GM12878 (cell line): ENCODE measurements around the gene ZNF283. TPM values are rescaled to one million over a fixed set of nuclear protein-coding genes. Genes with fewer than 3 reads are reported as not detected.

ENCODE experiments used
- ATAC-seq: fragments of 200-7000 bp; cut with Tn5 transposase; 3 replicates; pipeline ENCODE4 v1.9.1; 2020; ENCODE audit warnings: mild to moderate bottlenecking, moderate library complexity
- BruUV-seq: library from RNA; stranded (reverse); fragments of 400-500 nt; replicated peaks from 2 replicates; lab custom pipeline; 2021; lab: Mats Ljungman, UMichigan
- CTCF ChIA-PET: fragments of 300-600 bp; sonication (Branson Sonifier 250); formaldehyde crosslinking; extraction: SDS; loops from one replicate; lab custom pipeline; 2021; ENCODE audit warnings: inconsistent platforms; lab: Yijun Ruan, JAX
- POLR2A ChIA-PET: fragments of 350-600 bp; formaldehyde crosslinking; extraction: SDS; loops from one replicate; lab custom pipeline; 2021; ENCODE audit warnings: inconsistent platforms; lab: Charles Lee
- RAD21 ChIA-PET: fragments of 300-600 bp; sonication (Branson Sonifier 250); formaldehyde crosslinking; loops from one replicate; lab custom pipeline; 2023; ENCODE audit warnings: antibody characterized with exemption; ENCODE audit not compliant: unreplicated experiment; lab: Charles Lee
- SMC1A ChIA-PET: fragments of 300-600 bp; sonication (Branson Sonifier 250); formaldehyde crosslinking; loops from one replicate; lab custom pipeline; 2023; ENCODE audit not compliant: unreplicated experiment, uncharacterized antibody; lab: Charles Lee
- DNase-seq: peaks from one replicate; pipeline ENCODE4 v3.0.0-alpha.2; 2011; ENCODE audit warnings: low read depth, low spot score
- FAIRE-seq: peaks from 3 replicates; lab custom pipeline; 2011; peaks lifted over from hg19 to GRCh38; lab: Jason Lieb, UNC
- H2AFZ ChIP-seq: 2 replicates; pipeline ENCODE4 v1.6.0; 2011; ENCODE audit warnings: low read depth, low read length, control low read depth; ENCODE audit not compliant: control insufficient read depth
- H3K27ac ChIP-seq: 2 replicates; pipeline ENCODE4 v1.5.1; 2011; ENCODE audit warnings: control low read depth; ENCODE audit not compliant: control insufficient read depth, insufficient read depth
- H3K27me3 ChIP-seq, 2 experiments: replicated peaks in 1 of 2; 2 replicates each; pipeline versions ENCODE4 v1.6.0 to v1.6.1; 2011; ENCODE audit warnings: low read length in 1 of 2; ENCODE audit not compliant: control insufficient read depth in 2 of 2, insufficient read depth in 2 of 2
- H3K36me3 ChIP-seq, 2 experiments: 2 replicates each; pipeline ENCODE4 v1.5.1; 2011; ENCODE audit warnings: low read length in 1 of 2; ENCODE audit not compliant: control insufficient read depth in 2 of 2, insufficient read depth in 2 of 2
- H3K4me1 ChIP-seq: 2 replicates; pipeline ENCODE4 v1.6.1; 2011; ENCODE audit warnings: mild to moderate bottlenecking, low read length, moderate library complexity, mixed read lengths; ENCODE audit not compliant: control insufficient read depth, insufficient read depth
- H3K4me2 ChIP-seq: 2 replicates; pipeline ENCODE4 v1.6.0; 2011; ENCODE audit warnings: control low read depth; ENCODE audit not compliant: control insufficient read depth, insufficient read depth
- H3K4me3 ChIP-seq: fragments of 200-600 bp; sonication (generic); 2 replicates; pipeline ENCODE4 v1.5.1; 2016
- H3K79me2 ChIP-seq: 2 replicates; pipeline ENCODE4 v1.6.0; 2011; ENCODE audit warnings: low read length; ENCODE audit not compliant: control insufficient read depth, insufficient read depth
- H3K9ac ChIP-seq: 2 replicates; pipeline ENCODE4 v1.8.0; 2011; ENCODE audit warnings: low read length, control low read depth, mixed read lengths; ENCODE audit not compliant: control insufficient read depth, insufficient read depth
- H3K9me3 ChIP-seq: replicated peaks from 3 replicates; pipeline ENCODE4 v1.5.1; 2011; ENCODE audit warnings: mild to moderate bottlenecking, low read length; ENCODE audit not compliant: control insufficient read depth, insufficient read depth
- H4K20me1 ChIP-seq: 2 replicates; pipeline ENCODE4 v1.6.0; 2011; ENCODE audit not compliant: control insufficient read depth, insufficient read depth
- CREB1 ChIP-seq: IDR thresholded peaks from 2 replicates; pipeline ENCODE4 v1.6.1; 2012; ENCODE audit warnings: low read depth, mild to moderate bottlenecking, inconsistent platforms
- ETV6 ChIP-seq, 2 experiments: fragments of 450-650 bp in 1 of 2; IDR thresholded peaks in 1 of 2; conservative IDR thresholded peaks in 1 of 2; 2 replicates each; pipeline ENCODE4 v1.6.1; 2014; ENCODE audit warnings: antibody characterized with exemption in 1 of 2, borderline replicate concordance in 1 of 2, low read depth in 1 of 2, mild to moderate bottlenecking in 1 of 2, moderate library complexity in 1 of 2
- KLF5 ChIP-seq: fragments of 450-650 bp; IDR thresholded peaks from 2 replicates; pipeline ENCODE4 v1.6.1; 2014; ENCODE audit warnings: mild to moderate bottlenecking; ENCODE audit not compliant: partially characterized antibody
- LARP7 ChIP-seq: fragments of 450-650 bp; IDR thresholded peaks from 2 replicates; pipeline ENCODE4 v1.6.1; 2017; ENCODE audit warnings: mild to moderate bottlenecking
- NKRF ChIP-seq: fragments of 450-650 bp; conservative IDR thresholded peaks from 2 replicates; pipeline ENCODE4 v1.6.1; 2017; ENCODE audit warnings: mild to moderate bottlenecking, moderate library complexity
- TCF7 ChIP-seq: IDR thresholded peaks from 2 replicates; pipeline ENCODE4 v1.6.1; 2014; ENCODE audit warnings: antibody characterized with exemption, borderline replicate concordance
- ZNF217 ChIP-seq: fragments of 450-650 bp; IDR thresholded peaks from 2 replicates; pipeline ENCODE4 v1.6.1; 2017; ENCODE audit warnings: antibody characterized with exemption, mild to moderate bottlenecking
- ZZZ3 ChIP-seq: IDR thresholded peaks from 2 replicates; pipeline ENCODE4 v1.6.1; 2011; ENCODE audit warnings: low read depth; ENCODE audit not compliant: control insufficient read depth, insufficient read length
- WGBS: methylation state at CpG from one replicate; pipeline ENCODE4 v1.1.6; 2016; ENCODE audit warnings: low lambda C conversion rate; ENCODE audit not compliant: insufficient replicate concordance, insufficient coverage; ENCODE audit errors: missing lambda C conversion rate; 5-methylcytosine and 5-hydroxymethylcytosine counted together
- in situ Hi-C: fragments of 300-500 bp; cut with MboI; formaldehyde crosslinking; loops from 9 replicates; pipeline ENCODE4 v1.14.3; 2018; ENCODE audit warnings: mixed read lengths
- intact Hi-C: fragments of 100-400 bp; cut with micrococcal nuclease; formaldehyde crosslinking; loops from one replicate; pipeline ENCODE4 v1.14.2; 2022; ENCODE audit not compliant: unreplicated experiment
- polyA plus RNA-seq, 11 experiments: library from polyadenylated mRNA; depleted of rRNA in 4 of 11; unstranded in 6 of 11; stranded (reverse) in 5 of 11; fragments of >200 nt; fragmentation: Nextera tagmentation in 4 of 11; fragmentation: Illumina TruSeq in 1 of 11; extraction: Ambion mirVana in 4 of 11; extraction: Trizol in 1 of 11; gene quantifications; 1 replicate in 1 of 11; 2 replicates in 10 of 11; pipeline versions ENCODE4 v1.2.1 to v1.2.3, GENCODE V29; 2011 to 2016; ENCODE audit warnings: inconsistent platforms in 2 of 11, missing spikeins in 2 of 11, low read depth in 1 of 11
- total RNA-seq, 4 experiments: library from RNA; depleted of rRNA in 3 of 4; stranded (reverse); fragments of >200 nt in 3 of 4; fragmentation: Illumina TruSeq in 1 of 4; extraction: Trizol in 1 of 4; gene quantifications; 2 replicates each; pipeline versions ENCODE4 v1.2.1 to v1.2.3, GENCODE V29; 2013 to 2021

ZNF283 gene
- total and polyA plus RNA-seq, 10 of the 15 experiments (the other 5 are each of a cell fraction or from before 2014, with no cell fraction given): 2.2 to 7.8 (median 3.7) TPM

- DNase-seq (no peak), ATAC-seq (no peak), FAIRE-seq (no peak)
- H4K20me1 ChIP-seq: no peaks in the 10 kb centered on the region
- ChIA-PET POLR2A (no interaction called here), SMC1A (no interaction called here), RAD21 (no interaction called here), CTCF (no interaction called here)
- H3K4me3 ChIP-seq: no peak overlapping the region
- H3K4me1 ChIP-seq: no peaks in the 10 kb centered on the region
- H3K36me3 ChIP-seq: no peaks in the 10 kb centered on the region
- H3K9ac ChIP-seq: no peak overlapping the region
- in situ Hi-C loops: no loop called here
- no peaks in the 10 kb centered on the region for H3K27me3 ChIP-seq
- no peak overlapping the region for H3K27ac ChIP-seq
- intact Hi-C loops: no loop called here
- no TSS peak for BruUV-seq
- H3K79me2 ChIP-seq: no peaks in the 10 kb centered on the region
- H3K9me3 ChIP-seq: peaks cover 19% of the 10 kb centered on the region
- no peak overlapping the region for H3K4me2 ChIP-seq
- TF ChIP-seq TCF7: no peak
- TF ChIP-seq ETV6 (conservative IDR thresholded peaks at IDR 0.05 in 1 of 2, IDR thresholded peaks at IDR 0.05 in 1 of 2; ENCODE audit: borderline replicate concordance in 1 of 2, low read depth in 1 of 2): no peak
- TF ChIP-seq ZZZ3: no peak
- no peak for TF ChIP-seq KLF5
- TF ChIP-seq LARP7: no peak
- TF ChIP-seq NKRF: no peak
- TF ChIP-seq ZNF217: no peak
- no peak for TF ChIP-seq CREB1
- WGBS: 74% methylated on average over 4 of the region's 4 CpGs
- no peak overlapping the region for H2AFZ ChIP-seq
Measured at GRCh38 chr19:43847884-43848283, 20.8 kb downstream of the ZNF283 start.
